ENCODE data around the gene KCNN4. TPM values are rescaled to one million over a fixed set of nuclear protein-coding genes. Genes with fewer than 3 reads are reported as not detected.

Gene KCNN4
- polyA plus RNA-seq, 4 donors = 1.1 to 2.6 TPM; not detected in 2

GRCh38 chr19:43774103-43774939, 6.5 kb downstream of the KCNN4 start:
- Histone ChIP-seq H3K27ac (ENCODE audit: low read depth in 1 of 3, low read length in 2 of 3) (no peak overlapping the region), H3K27me3 (ENCODE audit: control insufficient read depth in 3 of 3, insufficient read depth in 3 of 3, low read length in 3 of 3) (peaks cover 0 to 5% (median 0%) of the 10 kb centered on the region in 3 donors), H3K9me3 (ENCODE audit: control insufficient read depth in 2 of 2, insufficient read depth in 1 of 2, low read depth in 1 of 2, low read length in 1 of 2) (no peaks in the 10 kb centered on the region), H3K36me3 (ENCODE audit: control insufficient read depth in 3 of 3, insufficient read depth in 2 of 3, low read depth in 1 of 3, low read length in 3 of 3) (peaks cover 0 to 4% (median 0%) of the 10 kb centered on the region in 3 donors), H3K4me3 (ENCODE audit: low read depth in 1 of 3, low read length in 3 of 3) (no peak overlapping the region), H3K4me1 (ENCODE audit: control insufficient read depth in 3 of 3, insufficient read depth in 2 of 3, low read depth in 1 of 3, low read length in 2 of 3) (peaks cover 0 to 15% (median 0%) of the 10 kb centered on the region in 3 donors)
- DNase-seq (peak; percentile 84 to 87), FAIRE-seq (no peak)
- WGBS, 3 donors = 26 to 40% (median 33%) methylated on average over 52 to 63 of the region's 63 CpGs

DNA sequence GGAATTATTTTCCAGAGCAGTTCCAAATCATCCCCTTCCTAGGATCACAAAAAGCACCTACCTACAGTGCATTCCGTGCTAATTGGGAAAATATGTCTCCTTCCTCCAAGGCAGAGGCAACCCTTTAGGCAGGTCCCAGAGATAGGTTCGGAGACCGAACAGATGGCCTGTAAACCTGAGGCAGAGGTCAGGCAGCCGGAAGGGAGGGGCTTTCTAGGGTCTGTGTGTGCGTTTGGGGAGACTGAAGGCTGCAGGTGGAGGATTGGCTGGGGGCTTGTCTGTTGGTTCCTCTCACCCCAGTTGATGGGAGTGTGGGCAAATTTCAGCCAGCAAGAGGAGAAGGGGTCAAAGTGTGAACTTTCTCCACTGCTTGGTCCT, 7.1 kb downstream of the KCNN4 start:
- no peak overlapping the region for H3K27ac ChIP-seq (ENCODE audit: low read depth in 1 of 3, low read length in 2 of 3)
- peaks cover 0 to 15% (median 0%) of the 10 kb centered on the region in 3 donors for H3K4me1 ChIP-seq (ENCODE audit: control insufficient read depth in 3 of 3, insufficient read depth in 2 of 3, low read depth in 1 of 3, low read length in 2 of 3)
- peaks cover 0 to 6% (median 0%) of the 10 kb centered on the region in 3 donors for H3K36me3 ChIP-seq (ENCODE audit: control insufficient read depth in 3 of 3, insufficient read depth in 2 of 3, low read depth in 1 of 3, low read length in 3 of 3)
- 47 to 66% (median 55%) methylated on average over 5 of the region's 5 CpGs for WGBS, 3 donors
- no peaks in the 10 kb centered on the region for H3K9me3 ChIP-seq (ENCODE audit: control insufficient read depth in 2 of 2, insufficient read depth in 1 of 2, low read depth in 1 of 2, low read length in 1 of 2)
- peaks cover 0 to 5% (median 0%) of the 10 kb centered on the region in 3 donors for H3K27me3 ChIP-seq (ENCODE audit: control insufficient read depth in 3 of 3, insufficient read depth in 3 of 3, low read length in 3 of 3)
- no peak for DNase-seq
- no peak for FAIRE-seq
- H3K4me3 ChIP-seq (ENCODE audit: low read depth in 1 of 3, low read length in 3 of 3) = no peak overlapping the region

DNA sequence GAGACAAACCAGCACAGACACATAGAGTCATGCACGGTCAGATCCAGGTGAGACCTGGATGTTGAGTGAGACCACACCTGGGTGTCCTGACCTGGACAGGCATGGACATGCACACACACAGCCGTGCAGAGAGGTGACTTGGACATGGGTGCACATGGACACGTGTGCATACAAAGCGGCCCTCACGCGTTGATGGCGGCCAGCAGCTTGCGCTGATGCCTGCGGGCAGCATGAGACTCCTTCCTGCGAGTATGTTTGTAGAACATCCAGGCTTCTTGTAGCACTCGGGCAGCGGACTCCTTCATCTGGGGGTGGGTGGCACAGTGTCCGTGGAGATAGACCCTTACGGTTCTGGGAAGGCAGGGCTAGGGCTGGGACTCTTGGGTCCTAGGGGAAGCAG, 11.5 kb downstream of the KCNN4 start:
- no peak overlapping the region for H3K27ac ChIP-seq (ENCODE audit: low read depth in 1 of 3, low read length in 2 of 3)
- H3K4me1 ChIP-seq (ENCODE audit: control insufficient read depth in 3 of 3, insufficient read depth in 2 of 3, low read depth in 1 of 3, low read length in 2 of 3) = peaks cover 0 to 5% (median 0%) of the 10 kb centered on the region in 3 donors
- H3K9me3 ChIP-seq (ENCODE audit: control insufficient read depth in 2 of 2, insufficient read depth in 1 of 2, low read depth in 1 of 2, low read length in 1 of 2) = no peaks in the 10 kb centered on the region
- no peak overlapping the region for H3K4me3 ChIP-seq (ENCODE audit: low read depth in 1 of 3, low read length in 3 of 3)
- no peak for FAIRE-seq
- WGBS, 3 donors = 92 to 95% (median 93%) methylated on average over 14 of the region's 14 CpGs
- peaks cover 0 to 11% (median 0%) of the 10 kb centered on the region in 3 donors for H3K36me3 ChIP-seq (ENCODE audit: control insufficient read depth in 3 of 3, insufficient read depth in 2 of 3, low read depth in 1 of 3, low read length in 3 of 3)
- no peak for DNase-seq
- H3K27me3 ChIP-seq (ENCODE audit: control insufficient read depth in 3 of 3, insufficient read depth in 3 of 3, low read length in 3 of 3) = peaks cover 0 to 5% (median 0%) of the 10 kb centered on the region in 3 donors

DNA sequence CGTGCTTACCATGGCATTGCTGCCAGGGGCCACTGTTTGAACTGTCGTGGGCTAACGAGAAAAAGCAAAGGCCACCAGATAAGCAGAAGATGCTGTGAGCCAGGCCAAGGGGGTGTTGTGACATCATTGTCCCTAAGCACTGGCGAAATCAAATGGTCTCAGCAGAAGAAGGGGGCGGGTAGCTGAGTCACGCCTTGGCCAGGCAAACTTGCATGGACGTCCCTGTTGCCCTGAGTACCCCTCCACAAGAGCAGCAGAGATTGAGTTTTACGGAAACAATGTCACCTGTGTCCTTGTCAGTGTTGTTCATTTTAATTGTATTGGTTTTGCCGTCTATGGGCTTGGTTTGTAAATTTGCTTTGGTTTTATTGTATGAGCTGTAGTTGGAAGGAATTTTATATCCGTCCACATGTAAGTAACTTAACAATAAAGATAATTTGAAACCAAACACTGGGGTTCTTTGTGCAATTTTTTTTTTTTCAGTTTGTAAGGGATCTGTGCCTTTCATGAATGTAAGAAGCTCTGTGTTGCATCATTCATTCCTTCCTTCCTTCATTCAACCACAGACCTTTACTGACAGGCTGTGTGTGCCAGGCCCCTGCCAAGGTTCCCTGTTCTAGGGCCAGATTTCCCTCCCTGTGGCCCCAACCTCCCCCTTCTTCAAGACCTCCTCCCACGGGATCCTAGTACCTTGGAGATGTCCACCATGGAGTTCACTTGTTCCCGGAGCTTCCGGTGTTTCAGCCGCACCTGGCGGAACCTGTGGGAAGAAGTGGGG, 12.3 kb downstream of the KCNN4 start:
- H3K27ac ChIP-seq (ENCODE audit: low read depth in 1 of 3, low read length in 2 of 3) = no peak overlapping the region
- peaks cover 0 to 5% (median 0%) of the 10 kb centered on the region in 3 donors for H3K4me1 ChIP-seq (ENCODE audit: control insufficient read depth in 3 of 3, insufficient read depth in 2 of 3, low read depth in 1 of 3, low read length in 2 of 3)
- peaks cover 0 to 11% (median 0%) of the 10 kb centered on the region in 3 donors for H3K36me3 ChIP-seq (ENCODE audit: control insufficient read depth in 3 of 3, insufficient read depth in 2 of 3, low read depth in 1 of 3, low read length in 3 of 3)
- no peaks in the 10 kb centered on the region for H3K9me3 ChIP-seq (ENCODE audit: control insufficient read depth in 2 of 2, insufficient read depth in 1 of 2, low read depth in 1 of 2, low read length in 1 of 2)
- H3K4me3 ChIP-seq (ENCODE audit: low read depth in 1 of 3, low read length in 3 of 3) = no peak overlapping the region
- no peaks in the 10 kb centered on the region for H3K27me3 ChIP-seq (ENCODE audit: control insufficient read depth in 3 of 3, insufficient read depth in 3 of 3, low read length in 3 of 3)
- 57 to 70% (median 68%) methylated on average over 15 of the region's 15 CpGs for WGBS, 3 donors
- FAIRE-seq (no peak), DNase-seq (peak in 1 of 2 donors; percentile 41)

DNA sequence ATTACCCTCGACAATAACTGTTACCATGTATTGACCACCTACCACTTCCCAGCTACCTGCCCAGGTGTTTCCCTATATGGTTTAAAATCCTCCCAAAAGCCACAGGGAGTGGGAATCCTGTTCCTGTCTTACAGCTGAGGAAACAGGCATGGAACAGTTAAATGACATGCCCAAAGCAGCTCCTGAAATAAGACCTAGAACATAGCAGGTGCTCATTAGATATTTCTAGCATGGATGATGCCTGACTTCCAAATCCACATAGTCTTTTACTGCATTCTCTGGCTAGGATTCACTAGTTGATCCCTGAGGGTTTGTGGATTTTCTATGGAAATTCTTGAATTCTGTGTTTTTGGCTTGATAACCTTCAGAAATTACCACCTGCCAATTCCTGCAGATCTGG, 13.0 kb downstream of the KCNN4 start:
- Histone ChIP-seq H3K27ac (ENCODE audit: low read depth in 1 of 3, low read length in 2 of 3) (no peak overlapping the region), H3K4me1 (ENCODE audit: control insufficient read depth in 3 of 3, insufficient read depth in 2 of 3, low read depth in 1 of 3, low read length in 2 of 3) (peaks cover 0 to 5% (median 0%) of the 10 kb centered on the region in 3 donors), H3K36me3 (ENCODE audit: control insufficient read depth in 3 of 3, insufficient read depth in 2 of 3, low read depth in 1 of 3, low read length in 3 of 3) (peaks cover 0 to 11% (median 0%) of the 10 kb centered on the region in 3 donors), H3K27me3 (ENCODE audit: control insufficient read depth in 3 of 3, insufficient read depth in 3 of 3, low read length in 3 of 3) (no peaks in the 10 kb centered on the region), H3K4me3 (ENCODE audit: low read depth in 1 of 3, low read length in 3 of 3) (no peak overlapping the region), H3K9me3 (ENCODE audit: control insufficient read depth in 2 of 2, insufficient read depth in 1 of 2, low read depth in 1 of 2, low read length in 1 of 2) (no peaks in the 10 kb centered on the region)
- WGBS, 3 donors = 68 to 82% (median 74%) methylated on average over 1 of the region's 1 CpG
- no peak for FAIRE-seq
- no peak for DNase-seq

DNA sequence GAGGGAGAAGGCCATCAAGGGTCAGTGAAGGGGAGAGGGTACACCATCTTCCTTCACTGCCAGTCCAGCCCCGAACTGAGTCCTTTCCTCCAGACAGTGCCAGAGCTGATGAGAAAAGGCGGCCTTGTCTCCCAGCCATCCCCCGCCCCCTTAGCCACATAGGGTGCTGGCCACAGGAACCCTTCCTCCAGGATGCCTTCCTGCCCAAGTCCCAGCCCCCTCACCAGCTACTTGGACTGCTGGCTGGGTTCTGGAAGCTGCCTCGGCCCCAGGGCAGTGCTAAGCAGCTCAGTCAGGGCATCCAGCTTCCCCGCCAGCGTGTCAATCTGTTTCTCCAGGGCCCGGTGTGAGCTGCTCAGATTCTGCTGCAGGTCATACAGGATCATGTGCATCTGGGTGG, 13.5 kb downstream of the KCNN4 start:
- no peak for DNase-seq
- Histone ChIP-seq H3K4me3 (ENCODE audit: low read depth in 1 of 3, low read length in 3 of 3) (no peak overlapping the region), H3K27me3 (ENCODE audit: control insufficient read depth in 3 of 3, insufficient read depth in 3 of 3, low read length in 3 of 3) (no peaks in the 10 kb centered on the region), H3K9me3 (ENCODE audit: control insufficient read depth in 2 of 2, insufficient read depth in 1 of 2, low read depth in 1 of 2, low read length in 1 of 2) (no peaks in the 10 kb centered on the region), H3K4me1 (ENCODE audit: control insufficient read depth in 3 of 3, insufficient read depth in 2 of 3, low read depth in 1 of 3, low read length in 2 of 3) (peaks cover 0 to 5% (median 0%) of the 10 kb centered on the region in 3 donors), H3K27ac (ENCODE audit: low read depth in 1 of 3, low read length in 2 of 3) (no peak overlapping the region), H3K36me3 (ENCODE audit: control insufficient read depth in 3 of 3, insufficient read depth in 2 of 3, low read depth in 1 of 3, low read length in 3 of 3) (peaks cover 0 to 11% (median 0%) of the 10 kb centered on the region in 3 donors)
- FAIRE-seq = no peak
- WGBS, 3 donors = 82 to 86% (median 84%) methylated on average over 7 of the region's 7 CpGs

GRCh38 chr19:43766755-43767043, 14.1 kb downstream of the KCNN4 start:
- Histone ChIP-seq H3K27ac (ENCODE audit: low read depth in 1 of 3, low read length in 2 of 3) (peak overlapping the region in 1 of 3 donors; percentile 34), H3K9me3 (ENCODE audit: control insufficient read depth in 2 of 2, insufficient read depth in 1 of 2, low read depth in 1 of 2, low read length in 1 of 2) (no peaks in the 10 kb centered on the region), H3K36me3 (ENCODE audit: control insufficient read depth in 3 of 3, insufficient read depth in 2 of 3, low read depth in 1 of 3, low read length in 3 of 3) (peaks cover 0 to 11% (median 0%) of the 10 kb centered on the region in 3 donors), H3K4me1 (ENCODE audit: control insufficient read depth in 3 of 3, insufficient read depth in 2 of 3, low read depth in 1 of 3, low read length in 2 of 3) (peaks cover 0 to 5% (median 0%) of the 10 kb centered on the region in 3 donors), H3K4me3 (ENCODE audit: low read depth in 1 of 3, low read length in 3 of 3) (no peak overlapping the region), H3K27me3 (ENCODE audit: control insufficient read depth in 3 of 3, insufficient read depth in 3 of 3, low read length in 3 of 3) (no peaks in the 10 kb centered on the region)
- no peak for FAIRE-seq
- WGBS, 3 donors = 70 to 78% (median 75%) methylated on average over 4 of the region's 4 CpGs
- no peak for DNase-seq

DNA sequence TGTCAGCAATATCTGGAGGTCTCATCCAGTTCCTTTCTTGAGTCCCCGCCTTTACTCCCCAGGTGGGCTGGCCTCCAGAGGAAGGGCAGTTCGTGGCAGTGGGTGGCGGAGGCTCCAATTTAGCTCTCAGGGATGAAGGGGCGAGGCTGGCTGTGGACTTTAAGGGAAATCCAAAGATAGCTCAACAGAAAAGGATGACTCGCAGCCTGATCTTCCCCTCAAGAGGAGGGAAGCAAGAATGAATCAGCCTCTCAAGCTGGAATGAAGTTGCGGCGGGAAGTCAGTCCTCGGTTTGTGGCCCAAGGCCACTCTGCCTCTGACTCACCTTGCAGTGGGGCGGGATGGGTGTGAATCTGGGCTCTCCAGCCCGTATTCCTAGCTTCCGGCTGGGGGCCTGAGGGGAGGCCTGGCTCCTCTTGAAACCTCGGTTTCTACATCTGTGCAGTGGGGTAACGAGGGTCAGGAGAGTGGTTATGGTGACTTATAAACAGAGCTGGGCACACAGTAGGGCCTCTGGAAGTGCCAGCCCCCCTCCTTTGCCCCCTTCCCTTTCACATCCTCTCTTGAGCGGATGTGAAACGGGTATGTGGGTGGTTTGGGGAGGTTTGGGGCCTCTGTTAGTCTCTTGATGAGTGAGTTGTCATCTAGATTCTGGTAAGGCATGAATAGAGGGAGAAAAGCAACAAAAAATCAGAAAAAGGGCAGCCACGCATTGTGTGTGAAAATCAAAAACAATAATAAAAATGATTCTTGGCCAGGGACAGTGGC, 15.5 kb downstream of the KCNN4 start:
- peak in 1 of 2 donors; percentile 44 for DNase-seq
- Histone ChIP-seq H3K4me3 (ENCODE audit: low read depth in 1 of 3, low read length in 3 of 3) (no peak overlapping the region), H3K27ac (ENCODE audit: low read depth in 1 of 3, low read length in 2 of 3) (peak overlapping the region in 1 of 3 donors; percentile 79), H3K4me1 (ENCODE audit: control insufficient read depth in 3 of 3, insufficient read depth in 2 of 3, low read depth in 1 of 3, low read length in 2 of 3) (peaks cover 0 to 5% (median 0%) of the 10 kb centered on the region in 3 donors), H3K36me3 (ENCODE audit: control insufficient read depth in 3 of 3, insufficient read depth in 2 of 3, low read depth in 1 of 3, low read length in 3 of 3) (peaks cover 0 to 11% (median 0%) of the 10 kb centered on the region in 3 donors), H3K27me3 (ENCODE audit: control insufficient read depth in 3 of 3, insufficient read depth in 3 of 3, low read length in 3 of 3) (no peaks in the 10 kb centered on the region), H3K9me3 (ENCODE audit: control insufficient read depth in 2 of 2, insufficient read depth in 1 of 2, low read depth in 1 of 2, low read length in 1 of 2) (no peaks in the 10 kb centered on the region)
- FAIRE-seq = no peak
- 44 to 59% (median 46%) methylated on average over 16 of the region's 16 CpGs for WGBS, 3 donors
